Ammon's horn (tissue), 1 donor: Measurements from ENCODE around the gene MANEAL.

Source experiments
- DNase-seq: peaks from one replicate; pipeline ENCODE4 v3.0.0-alpha.2; 2016; ENCODE audit warnings: low spot score

The MANEAL gene

DNA sequence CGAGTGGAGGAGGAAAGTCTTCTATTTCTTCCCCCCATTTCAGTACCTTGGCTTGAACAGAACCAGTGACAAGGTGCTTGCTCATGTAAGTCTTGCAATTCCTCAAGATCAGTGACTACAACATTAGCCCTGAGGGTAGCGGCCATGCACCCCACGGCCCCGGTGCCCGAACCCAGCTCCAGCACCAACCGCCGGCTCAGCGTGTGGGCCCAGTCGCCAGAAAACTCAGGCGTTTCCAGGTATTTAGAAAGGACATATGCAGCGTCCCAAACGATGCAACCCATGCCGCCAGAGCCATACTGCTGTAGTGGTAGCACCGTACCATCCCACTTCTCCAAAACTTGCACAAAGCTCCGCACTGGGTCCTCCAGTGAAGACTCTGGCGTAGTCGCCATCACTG lies 11.2 kb upstream of the MANEAL start:
- DNase-seq = no peak

DNA sequence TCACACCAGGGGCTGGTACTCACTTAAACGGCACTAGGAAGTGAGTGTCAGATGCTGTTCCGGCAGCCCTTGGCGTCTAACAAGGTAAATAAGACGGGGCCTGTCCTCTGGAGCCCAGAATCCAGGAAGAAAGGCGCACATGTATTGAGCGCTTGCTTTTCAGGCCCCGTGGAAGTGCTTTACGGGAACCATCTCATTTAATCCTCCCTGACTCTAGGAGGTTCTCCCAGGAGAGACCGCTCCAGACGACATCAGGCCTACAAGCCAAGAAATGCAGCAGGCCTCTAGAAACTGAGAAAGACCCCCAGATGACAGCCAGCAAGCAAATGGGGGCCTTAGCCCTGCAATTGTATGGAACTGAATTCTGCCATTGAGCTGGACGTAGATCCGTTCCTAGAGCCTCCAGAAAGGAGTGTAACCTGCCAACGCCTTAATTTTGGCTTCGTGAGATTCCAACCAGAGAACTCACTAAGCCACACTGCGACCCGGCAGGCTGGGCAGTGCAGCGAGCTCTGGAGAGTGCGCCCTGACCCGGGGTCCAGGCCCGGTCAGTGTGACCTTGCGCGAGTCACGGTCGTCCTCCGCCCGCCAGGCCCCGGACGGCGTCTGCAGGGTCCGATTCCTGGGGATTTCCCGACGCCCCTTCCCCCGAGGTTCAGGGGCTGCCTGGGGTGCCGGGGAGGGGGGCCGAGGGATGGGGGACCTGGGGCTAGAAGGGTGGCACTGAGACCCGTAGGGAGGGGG lies 532 bp upstream of the MANEAL start:
- DNase-seq = no peak

DNA sequence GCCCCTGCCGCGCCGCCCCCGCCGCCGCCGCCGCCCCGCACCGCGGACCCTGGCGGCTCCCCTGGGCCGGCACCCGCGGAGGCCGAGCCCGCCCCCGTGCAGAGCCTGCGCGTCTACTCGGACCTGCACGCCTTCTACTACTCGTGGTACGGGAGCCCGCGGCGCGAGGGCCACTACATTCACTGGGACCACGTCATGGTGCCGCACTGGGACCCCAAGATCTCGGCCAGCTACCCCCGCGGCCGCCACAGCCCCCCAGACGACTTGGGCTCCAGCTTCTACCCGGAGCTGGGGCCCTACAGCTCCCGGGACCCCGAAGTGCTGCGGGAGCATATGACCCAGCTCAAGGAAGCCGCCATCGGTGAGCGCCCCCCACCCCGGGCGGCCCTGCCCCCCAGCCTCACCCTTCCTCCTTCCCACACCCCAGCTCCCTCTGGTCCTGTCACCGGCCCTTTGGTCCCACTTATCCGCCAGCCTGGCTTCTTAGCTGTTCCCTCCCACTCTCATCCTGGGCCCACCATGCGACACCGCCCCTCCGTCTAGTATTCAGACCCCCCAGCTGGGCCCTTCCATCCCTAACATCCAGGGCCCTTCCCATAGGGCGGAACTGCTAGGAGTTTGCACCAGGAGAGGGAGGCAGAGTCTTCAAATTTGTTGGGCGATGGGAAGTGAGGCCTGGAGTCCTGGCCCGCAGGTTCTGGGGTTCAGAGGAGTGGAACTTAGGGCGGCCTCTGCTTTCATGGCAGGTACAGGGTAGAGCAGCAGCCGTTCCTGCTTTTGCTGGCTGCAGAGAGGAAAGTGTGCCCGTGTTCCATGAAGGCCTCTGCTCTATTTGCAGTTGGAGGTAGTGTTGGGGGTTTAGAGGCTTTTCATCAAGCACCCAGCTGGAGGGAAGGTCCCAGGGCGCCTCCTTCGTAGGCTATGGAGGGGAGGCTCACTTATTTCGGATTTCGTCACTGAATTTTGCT lies 1.0 kb downstream of the MANEAL start:
- no peak for DNase-seq

DNA sequence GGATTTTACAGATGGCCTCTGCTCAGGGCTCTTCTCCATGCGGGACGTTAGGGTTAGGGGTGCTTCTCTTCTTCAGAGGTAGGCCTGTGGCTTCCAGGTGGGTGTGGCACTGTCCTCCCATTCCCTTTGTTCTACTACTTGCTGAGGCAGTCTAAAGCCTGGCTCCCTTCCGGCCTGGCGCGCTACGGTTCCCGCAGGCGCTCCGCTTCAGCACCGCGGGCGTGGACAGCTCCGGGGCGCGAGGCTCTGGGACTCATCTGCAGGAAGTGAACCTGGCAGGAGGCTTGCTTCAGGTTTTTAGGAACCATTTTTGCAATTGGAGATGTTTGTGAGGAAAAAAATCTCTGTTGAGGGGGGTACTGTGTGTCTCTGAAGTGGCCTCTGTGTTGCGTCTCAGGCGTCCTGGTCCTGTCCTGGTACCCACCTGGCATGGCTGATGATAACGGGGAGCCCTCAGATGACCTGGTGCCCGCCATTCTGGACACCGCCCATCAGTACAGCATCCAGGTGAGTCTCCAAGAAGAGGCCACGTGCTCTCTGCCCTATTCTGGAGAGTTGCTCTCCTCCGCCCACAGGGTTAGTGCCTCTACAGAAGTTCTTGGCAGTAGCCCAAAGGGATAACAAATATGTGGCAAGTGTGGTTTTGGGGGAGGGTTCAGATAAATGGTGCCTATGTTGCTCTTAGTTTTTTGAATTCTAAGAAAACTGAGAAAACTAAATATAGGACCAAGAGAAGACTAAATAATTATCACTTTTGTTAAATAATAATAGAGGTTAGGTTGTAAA lies 1.9 kb downstream of the MANEAL start:
- no peak for DNase-seq

DNA sequence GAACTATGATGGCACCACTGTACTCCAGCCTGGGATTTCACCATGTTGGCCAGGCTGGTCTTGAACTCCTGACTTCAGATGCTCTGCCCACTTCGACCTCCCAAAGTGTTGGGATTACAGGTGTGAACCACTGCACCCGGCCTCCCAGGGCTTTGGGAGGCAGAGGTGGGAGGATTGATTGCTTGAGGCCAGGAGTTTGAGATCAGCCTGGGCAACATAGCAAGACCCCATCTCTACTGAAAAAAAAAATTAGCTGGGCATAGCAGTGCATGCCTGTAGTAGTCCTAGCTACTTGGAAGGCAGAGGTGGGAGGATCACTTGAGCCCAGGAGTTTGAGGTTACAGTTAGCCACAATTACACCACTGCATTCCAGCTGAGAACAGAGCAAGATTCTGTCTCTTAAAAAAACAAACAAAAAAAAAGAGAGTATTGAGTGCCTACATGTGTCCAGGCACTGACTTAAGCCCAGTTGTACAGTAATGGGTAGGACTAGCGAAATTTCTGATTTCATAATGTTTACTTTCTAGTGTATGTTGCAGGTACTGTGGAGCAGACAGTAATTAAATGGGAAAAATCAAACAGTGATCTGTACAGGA lies 4.2 kb downstream of the MANEAL start:
- DNase-seq = no peak

DNA sequence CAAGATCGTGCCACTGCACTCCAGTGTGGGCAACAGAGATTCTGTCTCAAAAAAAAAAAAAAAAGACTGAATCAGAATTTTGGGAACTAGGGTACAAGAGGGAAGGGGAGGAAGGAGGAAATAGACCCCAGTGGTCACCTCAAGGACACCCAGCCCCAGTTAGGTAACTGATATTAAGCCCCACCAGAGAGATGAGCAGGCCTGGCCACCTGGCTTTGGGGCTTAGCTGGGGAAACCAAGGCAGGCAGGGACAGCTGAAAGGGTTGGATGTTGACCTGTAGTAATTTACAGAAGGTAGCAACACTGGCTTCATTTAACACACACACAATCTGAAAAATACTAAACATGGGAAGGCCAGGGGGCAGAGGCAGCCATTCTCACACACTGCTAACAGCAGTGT lies 8.8 kb downstream of the MANEAL start:
- DNase-seq = no peak

DNA sequence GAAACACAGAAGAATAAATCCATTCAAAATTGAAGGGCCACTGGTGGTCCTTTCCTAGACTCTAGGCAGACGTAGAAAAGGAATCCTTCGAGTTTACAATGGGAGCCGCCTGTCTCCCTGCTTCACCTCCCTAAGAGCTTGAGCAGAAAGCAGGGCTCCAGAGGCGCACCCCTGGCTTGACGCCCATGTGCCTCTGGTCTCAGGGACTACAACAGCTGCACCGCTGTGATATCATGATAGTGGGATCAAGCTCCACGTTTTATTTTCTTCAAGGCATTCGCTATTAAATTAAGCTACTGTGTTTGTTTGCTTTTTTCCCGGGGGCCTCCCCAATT lies 13.5 kb downstream of the MANEAL start:
- DNase-seq = no peak

DNA sequence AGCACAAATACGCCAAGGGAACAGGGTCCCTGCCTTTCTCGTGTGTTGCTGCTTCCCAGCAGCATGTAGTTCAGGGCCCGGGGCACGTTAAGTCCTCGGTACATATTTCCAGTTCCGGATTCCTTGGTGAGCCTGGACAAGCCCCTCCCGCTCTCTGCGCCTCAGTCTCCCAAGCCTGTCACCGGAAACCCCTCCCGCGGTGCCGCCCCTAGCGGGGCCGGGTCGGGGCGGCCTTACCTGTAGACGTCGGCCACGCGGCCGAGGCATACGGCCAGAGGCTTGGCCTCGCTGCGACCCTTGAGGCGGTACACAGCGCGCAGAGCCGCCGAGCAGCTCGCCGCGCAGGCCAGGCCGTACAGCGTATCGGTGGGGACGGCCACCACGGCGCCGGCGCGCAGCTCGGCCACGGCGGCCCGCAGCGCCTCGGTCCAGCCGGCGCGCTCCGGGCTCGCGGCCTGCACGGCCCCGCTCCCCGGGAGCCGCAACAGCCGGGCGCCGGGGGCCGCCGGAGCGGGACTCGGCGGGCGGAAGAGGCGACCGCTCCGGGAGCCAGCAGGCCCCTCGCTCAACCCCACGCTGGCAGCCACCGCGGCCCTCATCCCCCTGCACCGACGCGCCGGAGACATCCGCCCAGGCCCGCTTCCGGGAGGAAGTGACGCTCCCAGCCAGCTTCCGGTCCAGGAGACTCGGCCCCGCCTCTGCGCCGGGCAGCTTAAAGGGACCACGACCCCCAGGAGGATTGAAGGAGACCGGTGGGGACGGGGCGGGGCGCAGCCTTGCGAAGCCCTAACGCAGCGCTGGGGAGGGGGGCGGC lies 14.1 kb downstream of the MANEAL start, which contains the start of the genes C1orf122 and YRDC:
TSS of gene C1orf122 (plus strand) at position 236 of the 814 bp plus-strand sequence. CDS start 615 bp downstream, outside the sequence.
TSS of gene YRDC (minus strand) at position 654 of the 814 bp plus-strand sequence. CDS start at position 626, 28 bp downstream.
- DNase-seq = peak; percentile 96

DNA sequence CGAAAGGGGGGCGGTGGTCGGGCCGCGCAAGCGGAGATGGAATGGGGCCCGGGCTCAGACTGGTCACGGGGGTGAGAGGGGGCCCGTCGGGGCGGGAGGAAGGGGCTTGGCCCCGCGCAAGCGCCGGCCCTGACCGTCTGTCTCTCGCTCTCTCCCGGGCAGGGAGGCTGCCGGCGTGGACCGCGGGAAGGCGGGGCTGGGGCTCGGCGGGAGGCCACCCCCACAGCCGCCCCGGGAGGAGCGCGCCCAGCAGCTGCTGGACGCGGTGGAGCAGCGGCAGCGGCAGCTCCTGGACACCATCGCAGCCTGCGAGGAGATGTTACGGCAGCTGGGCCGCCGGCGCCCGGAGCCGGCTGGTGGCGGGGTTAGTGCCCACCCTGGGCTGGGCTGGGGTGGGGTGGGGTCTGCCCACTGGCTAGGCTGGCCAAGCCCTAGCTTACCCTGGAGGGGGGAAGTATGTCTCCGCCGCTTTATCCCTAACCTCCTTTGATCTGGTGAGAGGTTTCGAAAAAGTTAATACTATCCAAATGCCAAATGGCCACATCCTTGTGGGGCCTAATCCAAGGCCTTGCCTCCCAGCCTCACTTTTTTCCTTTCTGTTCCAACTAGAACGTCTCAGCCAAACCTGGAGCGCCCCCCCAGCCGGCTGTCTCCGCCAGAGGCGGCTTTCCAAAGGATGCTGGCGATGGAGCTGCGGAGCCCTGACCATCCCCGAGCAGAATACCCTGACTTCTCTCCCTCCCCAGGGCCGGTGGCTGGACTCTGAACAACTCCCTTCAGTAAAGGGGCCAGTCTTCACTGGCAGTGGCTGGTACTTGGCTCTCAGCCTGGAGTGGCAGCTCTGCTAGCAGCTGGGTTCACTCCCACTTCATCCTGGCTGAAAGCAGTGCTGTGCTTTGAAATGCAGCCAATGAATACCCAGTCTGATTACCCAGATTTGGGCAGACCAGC lies 15.0 kb downstream of the MANEAL start:
- DNase-seq = peak; percentile 95

DNA sequence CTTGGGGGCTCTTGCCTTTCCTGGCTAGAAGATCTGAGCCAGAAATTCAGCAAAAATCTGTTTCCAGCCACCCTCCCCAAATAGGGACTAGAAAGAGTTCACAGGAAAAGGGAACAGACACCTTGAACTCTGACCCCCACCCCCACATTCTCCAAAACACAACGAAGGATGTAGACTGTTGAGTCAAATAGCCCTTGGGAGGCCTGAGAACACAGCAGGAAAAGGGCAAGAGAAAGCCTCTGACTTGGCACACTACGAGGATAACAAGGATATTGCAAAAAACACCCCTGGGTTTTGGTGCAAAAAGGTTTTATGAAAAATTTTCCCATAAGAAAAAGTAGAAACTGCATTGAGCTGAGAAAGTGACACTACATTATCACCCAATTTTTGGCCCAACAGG lies 16.3 kb downstream of the MANEAL start:
- DNase-seq = no peak

DNA sequence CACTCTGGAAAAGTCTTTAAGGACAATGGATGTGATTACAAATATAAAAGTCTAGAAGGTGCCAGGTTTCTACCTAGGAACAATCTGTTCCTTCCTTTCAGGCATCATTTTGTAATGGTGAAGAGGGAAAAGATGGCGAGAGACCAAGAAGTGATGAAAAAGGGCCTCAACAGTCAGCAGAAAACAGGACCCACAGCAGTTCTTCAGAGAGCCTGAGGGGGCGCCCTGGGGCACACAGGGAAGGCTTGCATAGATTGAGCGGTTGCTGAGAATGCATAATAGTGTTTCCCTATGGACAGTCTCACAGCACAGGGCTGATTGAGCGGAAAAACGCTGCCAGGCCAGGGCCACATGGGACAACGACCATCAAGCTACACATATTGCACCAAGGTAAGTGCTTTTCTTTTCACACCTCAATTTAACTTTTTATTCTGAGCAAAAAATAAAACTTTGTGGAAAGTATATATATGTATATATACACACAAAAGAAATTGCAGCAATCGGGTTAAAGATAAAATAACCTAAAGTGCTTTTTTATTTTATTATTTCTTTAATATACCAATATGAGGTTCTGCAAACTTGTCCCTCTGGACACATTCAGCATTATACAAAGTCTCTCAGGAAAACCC lies 17.5 kb downstream of the MANEAL start:
- peak; percentile 76 for DNase-seq

DNA sequence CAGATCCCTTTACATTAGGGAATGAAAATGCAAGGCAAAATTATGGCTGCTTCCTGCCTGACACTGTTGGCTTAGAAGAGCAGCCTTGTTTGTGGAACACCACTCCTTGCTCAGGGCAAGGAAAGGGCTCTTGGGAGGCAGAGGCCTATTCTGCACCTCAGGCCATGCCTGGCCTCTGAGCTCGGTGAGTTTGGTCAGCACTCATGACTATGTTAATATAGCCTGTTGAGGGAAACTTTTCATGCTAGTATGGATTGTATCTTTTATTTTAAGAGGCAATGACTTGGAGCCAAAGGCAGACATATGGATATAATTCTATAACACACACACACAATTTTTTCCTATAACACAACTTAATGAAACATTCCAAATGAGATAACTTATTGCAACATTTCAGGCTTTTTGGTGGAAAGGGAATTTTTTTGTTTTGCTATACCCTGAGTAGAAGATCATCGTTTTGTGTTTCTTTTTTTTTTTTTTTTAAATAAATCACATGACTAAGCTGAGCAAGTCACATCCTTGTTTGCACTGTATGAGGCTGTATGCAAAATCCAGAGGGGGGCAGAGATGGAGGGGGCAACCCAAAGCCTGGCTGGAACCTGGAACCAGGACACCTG lies 20.0 kb downstream of the MANEAL start:
- no peak for DNase-seq

DNA sequence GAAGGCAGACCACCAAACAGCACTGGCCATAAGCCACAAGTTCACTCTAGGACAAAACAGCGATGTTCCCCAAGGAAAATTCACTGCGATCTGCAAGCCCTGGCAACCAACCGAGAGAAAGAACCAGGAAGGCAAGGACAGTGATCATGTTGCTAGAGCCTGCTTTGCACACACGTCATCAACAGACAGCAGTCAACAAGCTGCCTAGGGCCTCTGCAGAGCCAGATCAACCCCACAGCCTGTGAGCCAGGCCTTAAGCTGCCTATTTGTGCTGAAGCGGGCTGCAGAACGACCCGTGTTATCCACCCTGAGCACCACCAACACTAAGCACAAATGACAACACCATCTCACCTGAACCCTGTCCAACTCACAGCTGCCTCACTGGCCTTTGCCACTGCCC lies 20.6 kb downstream of the MANEAL start:
- DNase-seq = peak; percentile 86

DNA sequence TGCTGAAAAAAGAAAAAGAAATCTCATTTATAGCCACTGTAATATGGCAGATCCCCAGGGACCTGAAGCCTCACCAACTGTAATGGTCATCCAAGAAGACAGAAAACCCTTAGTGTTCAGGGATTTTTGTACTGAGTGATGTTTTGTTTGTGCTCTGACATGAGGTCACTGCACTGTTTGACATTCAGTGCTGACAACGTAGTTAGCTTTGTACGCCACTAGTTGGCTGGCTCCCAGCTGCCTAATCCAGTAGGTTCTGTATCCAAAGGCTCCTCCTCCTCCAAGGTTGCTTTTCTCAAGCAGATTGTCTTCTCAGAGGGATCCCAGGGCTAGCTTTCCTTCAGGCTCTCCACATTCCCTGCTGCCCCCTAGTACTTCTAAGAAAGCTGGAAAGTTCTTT lies 23.8 kb downstream of the MANEAL start:
- DNase-seq = peak; percentile 80

DNA sequence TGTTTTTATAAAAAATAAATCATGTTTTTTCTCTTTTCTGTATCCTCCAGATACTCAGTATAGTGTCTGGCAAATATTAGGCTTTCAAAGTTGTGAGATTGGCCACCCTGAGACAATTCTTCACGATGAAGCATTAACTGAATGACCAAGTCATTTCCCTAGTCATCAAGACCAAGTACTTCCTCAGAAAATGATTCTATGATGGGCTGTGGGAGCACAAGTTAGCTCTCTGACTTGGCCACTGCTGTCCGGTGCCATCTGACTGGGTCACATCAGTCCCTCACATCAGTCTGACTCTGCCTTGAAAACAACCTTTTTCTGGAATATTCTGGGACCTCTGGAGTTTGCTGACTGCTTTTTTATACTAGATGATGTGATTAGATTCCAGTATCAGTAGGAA lies 27.8 kb downstream of the MANEAL start:
- no peak for DNase-seq

DNA sequence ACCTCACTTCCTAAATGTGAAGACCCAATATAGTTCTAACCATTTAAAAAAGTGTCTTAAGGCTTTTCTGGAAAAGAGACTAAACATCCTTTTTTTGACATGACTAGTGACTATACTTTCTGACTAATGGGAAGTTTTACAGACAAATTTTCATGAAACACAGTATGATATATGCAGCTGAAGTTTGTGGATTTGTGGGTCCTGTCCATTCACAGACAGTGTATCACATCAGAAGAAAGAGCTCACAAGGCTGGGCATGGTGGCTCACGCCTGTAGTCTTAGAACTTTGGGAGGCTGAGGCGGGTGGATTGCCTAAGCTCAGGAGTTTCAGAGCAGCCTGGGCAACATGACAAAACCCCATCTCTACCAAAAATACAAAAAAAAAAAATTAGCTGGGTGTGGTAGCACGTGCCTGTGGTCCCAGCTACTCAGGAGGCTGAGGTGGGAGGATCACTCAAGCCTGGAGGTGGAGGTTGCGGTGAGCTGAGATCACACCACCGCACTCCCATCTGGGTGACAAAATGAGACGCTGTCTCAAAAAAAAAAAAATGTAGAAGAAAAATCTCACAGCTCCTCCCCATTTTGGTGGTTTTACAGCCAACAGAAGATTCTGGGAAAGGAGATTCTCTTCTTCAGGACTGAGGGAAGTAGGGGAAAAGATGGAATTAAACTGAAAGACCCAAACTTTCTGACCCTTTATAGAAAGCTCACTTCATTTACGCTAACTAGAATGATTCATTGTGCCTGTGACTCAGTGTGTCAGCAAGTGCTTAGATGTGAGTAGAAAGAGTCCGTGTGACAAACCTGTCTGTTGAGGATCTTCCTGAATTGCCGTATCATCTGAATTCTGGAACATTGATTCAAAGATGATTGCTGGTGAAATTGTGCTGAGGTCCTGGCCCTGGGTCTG lies 29.5 kb downstream of the MANEAL start:
- no peak for DNase-seq

DNA sequence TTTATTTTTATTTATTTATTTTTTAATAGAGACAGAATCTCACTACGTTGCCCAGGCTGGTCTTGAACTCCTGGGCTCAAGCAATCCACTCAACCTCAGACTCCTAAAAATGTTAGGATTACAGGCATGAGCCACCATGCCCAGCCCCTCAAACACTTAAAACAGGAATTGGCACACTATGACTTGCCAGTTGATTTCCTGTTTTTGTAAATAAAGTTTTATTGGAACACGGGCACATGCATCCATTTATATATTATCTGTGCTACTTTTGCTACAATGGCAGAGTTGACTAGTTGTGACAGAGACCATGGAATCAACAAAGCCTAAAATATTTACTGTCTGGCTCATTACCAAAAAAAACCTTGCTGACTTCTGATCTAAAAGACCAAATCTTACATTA lies 30.4 kb downstream of the MANEAL start:
- DNase-seq = no peak

DNA sequence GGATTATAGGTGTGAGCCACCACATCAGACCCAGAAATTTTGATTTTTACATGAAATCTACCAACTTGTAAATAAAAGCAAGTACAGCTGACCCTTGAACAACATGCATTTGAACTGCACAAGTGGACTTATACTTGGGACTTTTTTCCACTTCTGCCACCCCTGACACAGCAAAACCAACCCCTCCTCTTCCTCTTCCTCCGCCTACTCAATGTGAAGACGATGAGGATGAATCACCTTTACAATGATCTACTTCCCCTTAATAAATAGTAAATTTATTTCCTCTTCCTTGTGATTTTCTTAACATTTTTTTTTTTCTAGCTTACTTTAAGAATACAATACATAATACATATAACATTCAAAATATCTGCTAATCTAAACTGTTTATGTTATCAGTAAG lies 31.9 kb downstream of the MANEAL start:
- DNase-seq = no peak
